HFFc6 (cell line): ENCODE results near the gene UBR4. TPM values are rescaled to one million over a fixed set of nuclear protein-coding genes. Genes with fewer than 3 reads are reported as not detected.
A peak's percentile ranks its signal among the peaks of the same experiment; 100 is the strongest.

Experiments
- DNase-seq: peaks from one replicate; pipeline ENCODE4 v3.0.0-alpha.2; 2018
- H3K27ac Mint-ChIP-seq: 2 replicates; pipeline ENCODE4 v1.8.0; 2020; ENCODE audit warnings: mild to moderate bottlenecking, mixed read lengths
- H3K27me3 Mint-ChIP-seq: 2 replicates; pipeline ENCODE4 v1.8.0; 2021; ENCODE audit warnings: mild to moderate bottlenecking, moderate library complexity, mixed read lengths; ENCODE audit not compliant: insufficient read depth
- H3K36me3 Mint-ChIP-seq: 2 replicates; pipeline ENCODE4 v1.8.0; 2021; ENCODE audit warnings: low read depth, mixed read lengths
- H3K4me1 Mint-ChIP-seq: 2 replicates; pipeline ENCODE4 v1.8.0; 2020; ENCODE audit warnings: low read depth, mixed read lengths
- H3K4me3 Mint-ChIP-seq: 2 replicates; pipeline ENCODE4 v1.8.0; 2020; ENCODE audit warnings: mild to moderate bottlenecking, moderate library complexity, mixed read lengths
- H3K9me3 Mint-ChIP-seq: 2 replicates; pipeline ENCODE4 v1.8.0; 2020; ENCODE audit warnings: mild to moderate bottlenecking, mixed read lengths
- CTCF ChIP-seq: fragments of 200-600 bp; sonication (generic); IDR thresholded peaks from 2 replicates; pipeline ENCODE4 v1.5.0; 2021; ENCODE audit warnings: antibody characterized with exemption, mild to moderate bottlenecking
- total RNA-seq, 6 experiments: library from RNA; stranded (reverse); fragmentation: NEBNext Ultra II Directional; extraction: Animal tissue kit (Norgen Biotek cat#: 25700); gene quantifications; 2 replicates in 1 of 6; 3 replicates in 5 of 6; pipeline ENCODE4 v1.2.3, GENCODE V29; 2021

The UBR4 gene
- total RNA-seq, 6 experiments from 2014 or later: 74.2 to 116 (median 88.6) TPM

GRCh38 chr1:19128968-19129514 lies 81.0 kb downstream of the UBR4 start:
- Mint-ChIP-seq H3K27me3 (peaks cover 2% of the 10 kb centered on the region; the same call in 1 of the 2 replicates), H3K9me3 (peaks cover 5% of the 10 kb centered on the region), H3K27ac (no peak overlapping the region), H3K4me1 (peaks cover 3% of the 10 kb centered on the region; the same call in 1 of the 2 replicates), H3K4me3 (no peak overlapping the region), H3K36me3 (peaks cover 60% of the 10 kb centered on the region)
- DNase-seq: no peak
- no peak for TF ChIP-seq CTCF

- Mint-ChIP-seq H3K36me3 (peaks cover 74% of the 10 kb centered on the region), H3K27me3 (no peaks in the 10 kb centered on the region; the same call in none of the 2 replicates), H3K4me3 (no peak overlapping the region), H3K9me3 (no peaks in the 10 kb centered on the region), H3K4me1 (peaks cover 18% of the 10 kb centered on the region; the same call in 1 of the 2 replicates), H3K27ac (0 out of 2 replicates have a peak overlapping the region, but pooled peaks have one; percentile 7)
- no peak for TF ChIP-seq CTCF
- DNase-seq: no peak
These were observed 85.8 kb downstream of the UBR4 start for GRCh38 chr1:19124273-19124672.

GRCh38 chr1:19123837-19124236 lies 86.2 kb downstream of the UBR4 start:
- Mint-ChIP-seq H3K36me3 (peaks cover 75% of the 10 kb centered on the region), H3K9me3 (no peaks in the 10 kb centered on the region), H3K4me1 (peaks cover 18% of the 10 kb centered on the region; the same call in 1 of the 2 replicates), H3K27ac (peak overlapping the region; percentile 7; the same call in 1 of the 2 replicates), H3K4me3 (no peak overlapping the region), H3K27me3 (no peaks in the 10 kb centered on the region; the same call in none of the 2 replicates)
- no peak for DNase-seq
- no peak for TF ChIP-seq CTCF

- peak overlapping the region; percentile 73 for H3K27ac Mint-ChIP-seq
- peaks cover 18% of the 10 kb centered on the region; the same call in 1 of the 2 replicates for H3K4me1 Mint-ChIP-seq
- peaks cover 77% of the 10 kb centered on the region for H3K36me3 Mint-ChIP-seq
- no peaks in the 10 kb centered on the region; the same call in none of the 2 replicates for H3K27me3 Mint-ChIP-seq
- no peak for TF ChIP-seq CTCF
- DNase-seq: peak; percentile 9
- no peak overlapping the region for H3K4me3 Mint-ChIP-seq
- H3K9me3 Mint-ChIP-seq: no peaks in the 10 kb centered on the region
These were observed 87.4 kb downstream of the UBR4 start for GRCh38 chr1:19122668-19123067.

GRCh38 chr1:19121192-19121591 lies 88.9 kb downstream of the UBR4 start:
- no peak for TF ChIP-seq CTCF
- Mint-ChIP-seq H3K36me3 (peaks cover 69% of the 10 kb centered on the region), H3K4me3 (no peak overlapping the region), H3K27ac (no peak overlapping the region), H3K4me1 (peaks cover 18% of the 10 kb centered on the region; the same call in 1 of the 2 replicates), H3K27me3 (no peaks in the 10 kb centered on the region; the same call in none of the 2 replicates), H3K9me3 (no peaks in the 10 kb centered on the region)
- no peak for DNase-seq
